COLO668 (cell line): Measurements from ENCODE around the gene USP54.
A peak's percentile ranks its signal among the peaks of the same experiment; 100 is the strongest.

ENCODE experiments used
- DNase-seq: peaks from one replicate; lab custom pipeline; 2025; ENCODE audit not compliant: unreplicated experiment; lab: John Stamatoyannopoulos, UW

USP54 gene

DNA sequence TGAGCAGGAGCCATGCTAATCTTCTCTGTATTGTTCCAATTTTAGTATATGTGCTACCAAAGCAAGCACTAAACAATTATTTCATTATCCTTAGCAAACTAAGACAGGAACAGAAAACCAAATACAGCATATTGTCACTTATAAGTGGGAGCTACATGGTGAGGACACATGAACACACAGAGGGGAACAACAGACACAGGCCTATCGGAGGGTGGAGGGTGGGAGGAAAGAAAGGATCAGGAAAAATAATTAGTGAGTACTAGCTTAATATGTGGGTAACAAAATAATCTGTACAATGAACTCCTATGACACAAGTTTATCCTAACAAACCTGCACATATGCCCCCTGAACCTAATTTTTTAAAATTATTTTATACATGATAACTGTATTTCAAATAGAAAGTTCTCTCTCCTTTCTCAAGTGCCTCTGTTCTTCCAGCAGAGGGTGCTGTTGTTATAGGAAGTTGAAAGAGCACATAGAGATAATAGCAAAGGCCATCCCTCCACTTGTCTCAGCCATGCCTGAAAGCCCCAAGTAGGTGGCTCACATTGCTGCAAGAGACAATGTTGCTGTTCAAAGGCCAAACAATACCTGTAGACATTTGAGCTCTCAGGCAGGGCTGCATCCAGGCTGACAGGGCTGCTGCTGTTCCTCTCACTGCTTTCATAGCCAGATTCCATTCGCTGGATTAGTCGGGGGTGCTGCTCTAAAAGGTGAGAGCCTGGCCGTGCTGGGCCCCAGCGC lies 61.9 kb downstream of the USP54 start:
- peak; percentile 25 for DNase-seq

DNA sequence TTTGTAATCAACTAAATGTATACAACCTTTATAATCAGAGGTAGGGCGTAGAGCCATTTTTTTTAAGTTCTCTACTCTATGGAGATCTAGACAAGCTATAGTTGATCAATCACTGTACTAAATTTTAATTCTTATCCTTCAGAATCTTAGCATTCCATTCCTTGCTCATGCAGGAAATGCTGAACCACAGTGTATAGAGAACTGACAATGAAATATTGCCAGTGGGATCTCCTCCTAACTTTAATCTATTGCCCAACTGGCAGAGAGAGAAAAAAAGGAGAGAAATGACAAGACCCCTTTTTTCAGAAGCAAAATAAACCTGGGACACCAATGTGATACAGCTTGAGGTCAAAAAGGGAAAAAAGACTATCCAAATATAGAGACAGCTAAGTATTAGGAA lies 68.9 kb downstream of the USP54 start:
- DNase-seq: no peak

DNA sequence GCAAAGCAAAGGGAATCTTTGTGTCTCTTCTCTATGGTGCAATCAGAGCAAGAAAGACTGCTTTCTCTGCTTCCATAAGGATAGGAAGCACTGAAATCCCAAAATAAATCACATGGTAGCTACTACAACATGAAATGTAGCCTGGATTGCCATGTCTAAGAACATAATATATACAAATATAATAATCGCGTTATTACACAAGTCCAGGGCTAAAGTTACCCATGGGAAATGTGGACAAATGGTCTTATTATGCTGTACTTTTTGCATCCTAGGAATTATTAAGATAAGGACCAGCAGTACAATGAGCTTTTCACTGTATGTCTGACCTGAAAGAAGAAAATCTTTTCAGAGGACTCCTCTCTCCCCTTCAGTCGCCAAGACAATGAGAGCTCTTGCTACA lies 71.8 kb downstream of the USP54 start:
- DNase-seq: no peak

DNA sequence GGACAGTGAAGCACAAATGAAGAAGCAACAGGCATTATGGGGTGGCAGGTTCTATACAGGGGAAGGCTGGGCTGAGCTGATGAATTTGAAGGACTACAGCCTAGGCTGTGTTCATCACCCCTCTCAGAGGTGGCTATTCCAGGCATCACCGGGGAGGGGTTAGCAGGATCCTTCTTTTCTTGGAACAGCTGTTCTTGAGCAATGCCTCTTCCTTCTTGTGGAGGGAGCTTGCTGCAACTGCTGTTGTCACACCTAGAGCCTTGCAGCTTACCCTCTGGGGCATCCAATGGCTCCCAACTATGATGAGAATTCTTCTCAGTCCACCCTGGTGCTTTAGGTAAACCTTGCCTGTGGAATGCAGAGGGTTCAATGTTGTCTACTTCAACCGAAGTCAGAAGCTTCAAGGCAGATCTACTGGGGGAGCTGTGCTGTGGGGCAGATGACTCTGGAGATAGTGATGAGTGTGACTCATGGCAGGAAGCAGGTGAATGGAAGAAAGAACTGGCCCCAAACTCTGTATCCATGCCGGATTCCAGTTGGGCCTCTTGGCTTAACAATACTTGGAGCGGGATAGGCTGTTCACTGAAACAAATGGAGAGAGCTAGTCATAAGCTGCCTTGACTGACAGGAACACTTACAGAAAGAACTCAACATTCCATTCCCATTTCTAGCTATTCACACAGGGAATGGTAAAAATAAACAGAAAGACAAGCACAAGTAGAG lies 73.8 kb downstream of the USP54 start:
- DNase-seq: no peak

DNA sequence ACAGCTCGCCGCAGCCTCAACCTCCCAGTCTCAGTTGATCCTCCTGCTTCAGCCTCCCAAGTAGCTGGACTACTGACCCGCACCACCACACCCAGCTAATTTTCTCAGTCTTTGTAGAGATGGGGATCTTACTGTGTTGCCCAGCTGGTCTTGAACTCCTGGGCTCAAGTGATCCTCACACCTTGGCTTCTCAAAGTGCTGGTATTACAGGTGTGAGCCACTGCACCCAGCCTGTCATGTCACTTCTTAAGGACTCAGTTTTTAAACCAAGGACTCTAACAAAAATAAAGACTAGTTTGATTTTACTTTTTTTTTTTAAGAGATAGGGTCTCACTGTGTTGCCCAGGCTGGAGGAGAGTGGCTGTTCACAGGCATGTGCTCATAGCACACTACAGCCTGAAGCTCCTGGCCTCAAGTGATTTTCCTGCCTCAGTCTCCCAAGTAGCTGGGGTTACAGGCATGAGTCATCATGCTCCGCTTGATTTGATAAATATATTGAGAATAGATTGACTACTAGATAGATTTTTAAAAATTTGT lies 78.9 kb downstream of the USP54 start:
- DNase-seq: no peak

DNA sequence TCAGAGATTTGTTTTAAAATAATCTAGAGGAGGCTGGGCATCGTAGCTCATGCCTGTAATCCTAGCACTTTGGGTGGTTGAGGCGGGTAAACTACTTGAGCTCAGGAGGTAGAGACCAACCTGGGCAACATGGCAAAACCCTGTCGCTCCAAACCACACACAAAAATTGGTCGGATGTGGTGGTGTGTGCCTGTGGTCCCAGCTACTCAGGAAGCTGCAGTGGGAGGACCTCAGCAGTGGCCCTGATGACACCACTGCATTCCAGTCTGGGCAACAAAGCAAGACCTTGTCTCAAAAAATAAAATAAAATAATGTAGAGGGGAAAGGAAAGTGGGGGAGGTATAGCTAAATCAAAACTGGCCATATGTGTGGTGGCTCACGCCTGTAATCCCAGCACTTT lies 81.4 kb downstream of the USP54 start:
- no peak for DNase-seq

DNA sequence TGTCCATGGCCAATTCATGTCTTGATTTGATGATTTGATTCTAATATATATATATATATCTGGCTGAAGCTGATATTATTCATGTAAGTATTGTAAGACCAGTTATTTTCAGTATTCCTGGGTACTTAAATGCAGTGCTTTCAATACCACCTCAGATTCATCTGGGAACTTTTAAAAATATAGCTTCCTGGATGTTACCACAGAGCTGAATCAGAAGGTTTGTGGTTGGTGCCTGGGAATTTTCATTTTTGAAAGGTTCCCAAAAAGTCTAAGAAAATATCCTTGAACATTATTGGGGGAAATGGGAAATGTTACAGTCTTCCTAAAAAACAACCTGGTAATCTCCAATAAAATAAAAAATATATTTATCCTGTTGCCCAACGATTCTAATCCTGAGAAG lies 84.7 kb downstream of the USP54 start:
- DNase-seq: no peak

DNA sequence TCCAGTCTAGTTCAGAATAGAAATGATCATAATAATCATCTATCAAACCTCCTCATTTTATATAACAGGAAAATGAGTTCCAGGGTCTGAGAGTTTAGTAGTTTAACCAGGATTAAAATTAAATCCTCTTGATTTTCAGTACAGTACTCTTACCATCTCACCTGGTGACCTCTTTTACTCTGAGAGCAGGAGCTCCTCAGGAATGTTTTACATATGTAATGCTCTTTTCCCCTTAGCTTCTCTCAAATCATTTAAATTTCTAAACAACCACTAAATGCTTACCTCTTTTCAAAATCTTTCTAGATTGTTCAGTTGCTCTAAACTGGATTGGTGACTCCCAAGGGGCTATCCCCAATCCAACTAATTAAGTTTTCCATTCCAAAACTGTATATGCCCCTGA lies 85.1 kb downstream of the USP54 start:
- no peak for DNase-seq

DNA sequence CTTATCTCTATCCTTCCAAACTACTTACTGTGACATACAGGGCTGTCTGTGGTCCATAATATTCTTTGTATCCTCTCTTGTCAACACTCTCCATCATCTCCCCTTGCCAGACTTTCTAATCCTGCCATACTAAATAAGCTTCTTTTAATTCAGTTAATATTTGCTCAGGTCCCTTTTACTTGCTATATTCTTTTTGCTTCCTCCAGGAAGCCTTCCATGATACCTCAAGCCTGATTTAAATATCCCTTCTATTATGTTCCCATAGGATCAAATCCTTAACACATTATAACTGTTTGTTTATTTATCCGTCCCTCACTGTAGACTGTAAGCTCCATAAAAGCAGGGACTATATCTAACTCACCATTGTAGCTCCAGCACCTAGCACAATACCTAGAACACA lies 88.1 kb downstream of the USP54 start:
- no peak for DNase-seq

DNA sequence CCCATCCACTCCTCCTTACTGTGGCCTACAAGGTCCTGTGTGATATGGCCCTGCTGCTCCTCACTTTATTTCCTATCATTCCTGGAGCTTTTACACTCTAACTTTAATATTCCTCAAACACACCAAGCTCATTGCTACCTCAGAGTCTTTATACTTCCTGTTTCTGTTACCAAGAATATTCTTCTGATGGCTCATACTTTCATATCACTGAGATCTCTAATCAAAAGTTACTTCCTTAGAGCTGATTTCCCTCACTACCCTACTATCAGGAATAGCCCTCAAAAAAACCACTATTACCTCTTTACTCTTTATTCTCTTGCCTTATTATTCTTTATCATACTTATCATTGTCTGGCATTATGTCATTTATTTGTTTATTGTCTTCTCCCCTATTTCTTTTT lies 89.5 kb downstream of the USP54 start:
- no peak for DNase-seq

DNA sequence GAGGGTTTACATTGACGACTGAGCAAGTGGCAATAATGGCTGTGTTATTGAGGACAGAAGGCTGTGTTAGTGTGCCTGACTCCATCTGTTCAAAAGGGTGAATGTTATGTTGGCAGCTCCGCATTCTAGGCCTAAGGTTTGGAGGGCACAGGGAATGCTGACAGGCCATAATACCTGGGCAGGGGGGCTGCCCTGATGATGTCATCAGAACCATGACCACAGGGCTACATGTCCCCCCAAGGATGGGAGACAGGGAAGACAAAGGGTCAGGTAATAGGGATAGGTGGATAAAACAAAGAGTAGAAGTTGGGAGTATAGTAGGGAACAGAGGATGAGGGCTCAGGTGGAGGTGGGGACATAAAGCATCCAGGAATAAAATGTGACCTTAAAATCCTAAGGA lies 93.5 kb downstream of the USP54 start:
- DNase-seq: no peak

DNA sequence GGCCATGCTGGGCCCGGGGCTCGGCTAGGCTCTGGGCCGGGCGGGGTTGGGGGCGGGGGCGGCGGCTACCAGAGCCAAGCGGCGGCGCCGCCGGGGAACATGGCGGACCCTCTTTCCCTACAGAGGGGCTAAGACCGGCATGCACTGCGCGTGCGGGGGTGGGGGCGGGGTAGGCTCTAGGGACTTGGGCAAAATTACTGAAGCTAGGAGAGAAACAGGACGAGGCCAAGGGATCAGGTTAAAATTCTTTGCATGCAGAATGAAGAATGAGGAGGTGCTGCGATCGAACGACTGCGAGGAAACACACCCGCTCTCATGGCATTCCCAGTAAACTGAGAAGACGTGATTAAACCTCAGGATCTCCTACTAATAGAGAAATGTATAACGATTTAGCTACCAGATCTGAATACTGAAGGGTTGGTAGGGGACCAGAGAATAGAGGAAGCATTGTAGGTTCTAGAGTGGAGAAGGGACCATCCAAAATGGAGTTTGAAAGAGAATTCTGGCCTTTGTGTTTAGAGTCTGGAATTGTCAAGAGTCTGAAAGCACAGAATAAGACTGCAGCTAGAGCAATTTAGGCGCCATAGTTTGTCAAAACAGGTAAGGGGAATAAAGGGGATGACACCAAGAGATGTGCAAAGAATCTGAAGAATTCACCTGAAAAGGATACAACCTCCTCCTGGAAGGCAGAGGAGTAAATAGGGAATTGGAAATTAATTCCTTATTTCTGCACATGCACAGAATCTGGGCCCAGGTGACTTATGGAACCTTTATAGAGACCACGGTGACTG lies 95.1 kb downstream of the USP54 start, which contains the start of gene PPP3CB:
TSS of gene PPP3CB (minus strand) at position 141 of the 791 bp plus-strand sequence. CDS start at position 6, 135 bp downstream.
- DNase-seq: peak; percentile 89

DNA sequence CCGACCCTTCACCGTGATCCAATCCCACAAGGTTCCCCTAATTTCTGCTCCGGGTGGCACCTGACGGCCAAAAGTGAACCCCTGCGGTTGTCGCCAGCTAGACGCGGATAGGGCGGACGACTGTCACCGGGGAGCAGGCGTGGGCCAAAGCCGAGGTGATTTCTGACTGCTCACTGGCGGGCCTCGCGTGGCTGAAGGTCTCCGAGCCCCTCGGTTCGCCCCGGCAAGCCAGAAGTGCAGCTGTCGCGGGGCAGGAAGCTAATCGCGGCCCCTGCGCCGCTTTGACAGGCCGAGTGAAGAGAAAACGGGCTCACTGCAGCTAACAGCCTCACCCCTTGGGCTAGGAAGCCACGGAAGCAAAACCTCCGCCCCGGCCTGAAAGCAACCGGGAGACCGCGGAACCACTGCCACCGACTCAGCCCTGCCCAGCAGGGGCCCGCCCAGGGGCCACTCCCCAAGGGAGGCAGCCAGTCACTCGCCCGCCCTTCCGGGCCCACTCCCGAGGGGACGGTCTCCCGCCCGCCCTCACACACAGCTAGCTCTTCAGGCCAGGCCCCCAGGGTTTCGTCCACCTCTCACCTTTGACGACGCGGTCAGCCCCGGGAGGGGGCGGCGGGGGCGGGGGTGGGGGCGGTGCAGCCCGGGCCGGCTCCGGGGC lies 95.8 kb downstream of the USP54 start:
- peak; percentile 85 for DNase-seq

DNA sequence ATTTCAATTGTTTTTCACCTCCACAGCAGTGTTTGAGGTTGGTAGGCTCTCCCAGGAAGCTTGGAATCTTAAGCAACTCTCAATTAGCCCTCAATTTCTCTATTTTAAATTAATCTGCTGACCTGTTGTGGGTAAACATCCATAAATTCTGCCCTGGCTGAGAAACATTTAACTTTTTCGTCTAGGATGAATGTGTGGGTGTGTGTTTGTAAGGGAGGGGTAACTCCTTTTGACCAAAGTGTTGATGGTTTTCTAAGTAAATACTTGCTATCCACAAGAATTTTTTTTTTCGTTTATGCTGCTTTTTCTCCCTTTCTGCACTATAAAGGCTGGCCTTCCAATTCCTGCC lies 96.3 kb downstream of the USP54 start:
- DNase-seq: no peak

DNA sequence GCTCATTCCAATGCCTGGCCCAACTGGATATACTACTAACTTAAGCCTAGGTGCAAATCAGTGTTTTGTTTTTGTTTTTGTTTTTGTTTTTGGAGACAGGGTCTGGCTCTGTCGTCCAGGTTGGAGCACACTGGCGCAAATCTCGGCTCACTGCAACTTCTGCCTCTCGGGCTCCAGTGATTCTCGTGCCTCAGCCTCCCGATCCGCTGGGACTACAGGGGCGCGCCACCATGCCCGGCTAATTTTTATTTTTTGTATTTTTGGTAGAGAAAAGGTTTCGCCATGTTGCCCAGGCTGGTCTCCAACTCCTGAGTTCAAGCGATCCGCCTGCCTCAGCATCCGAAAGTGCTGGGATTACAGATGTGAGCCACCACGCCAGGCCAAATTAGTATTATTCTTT lies 96.9 kb downstream of the USP54 start:
- no peak for DNase-seq

DNA sequence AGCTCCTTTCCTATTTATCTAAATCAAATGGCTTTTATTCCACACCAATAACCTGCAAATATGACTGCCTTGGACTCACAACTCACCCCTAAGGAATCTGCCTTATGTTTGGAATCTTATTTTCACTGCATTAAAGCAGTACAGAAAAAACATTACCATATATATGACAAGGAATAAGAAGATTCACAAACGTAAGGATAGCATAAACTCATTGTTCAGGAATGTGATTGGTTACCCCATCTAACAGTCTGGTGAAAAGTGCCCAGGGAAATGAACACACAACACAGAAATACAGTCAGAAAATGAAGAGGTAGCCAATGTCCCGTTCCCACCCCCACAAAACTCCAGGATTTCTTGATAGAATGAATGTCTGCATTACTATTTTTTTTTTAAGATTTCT lies 97.4 kb downstream of the USP54 start:
- no peak for DNase-seq

DNA sequence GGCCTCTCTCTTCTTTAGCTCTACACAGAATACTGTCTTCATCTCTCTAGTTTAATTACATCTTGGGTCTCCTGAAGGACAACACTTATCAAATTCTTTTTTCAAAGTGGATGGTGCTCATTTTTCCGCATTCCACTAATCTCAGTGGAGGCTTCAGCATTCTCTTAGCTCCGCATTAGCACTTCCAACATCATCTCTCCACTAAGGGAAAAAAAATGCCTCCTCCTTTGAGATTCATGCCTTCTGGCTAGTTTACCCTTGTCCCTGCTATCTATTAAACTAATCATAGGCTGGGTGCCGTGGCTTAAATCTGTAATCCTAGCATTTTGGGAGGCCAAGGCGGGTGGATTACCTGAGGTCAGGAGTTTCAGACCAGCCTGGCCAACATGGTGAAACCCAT lies 104.5 kb downstream of the USP54 start:
- DNase-seq: no peak

DNA sequence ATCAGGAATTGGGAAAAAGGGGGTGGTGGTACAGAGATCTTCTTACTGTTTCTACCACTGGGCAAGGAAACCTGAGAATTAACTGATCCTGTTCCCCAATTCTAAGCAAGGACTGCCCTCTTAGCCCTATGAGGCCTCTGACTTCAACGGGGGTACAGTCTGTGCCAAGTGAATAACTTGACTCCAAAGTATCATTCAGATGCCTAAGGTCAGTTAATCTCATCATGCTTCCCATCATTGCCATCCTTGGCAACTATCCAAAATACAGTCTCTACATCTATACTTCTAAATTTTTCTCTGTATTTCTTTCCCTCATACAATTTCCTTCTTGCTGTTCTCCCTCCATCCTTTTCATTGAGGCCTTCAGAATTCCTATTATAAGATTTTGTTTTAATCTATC lies 105.8 kb downstream of the USP54 start:
- DNase-seq: no peak

DNA sequence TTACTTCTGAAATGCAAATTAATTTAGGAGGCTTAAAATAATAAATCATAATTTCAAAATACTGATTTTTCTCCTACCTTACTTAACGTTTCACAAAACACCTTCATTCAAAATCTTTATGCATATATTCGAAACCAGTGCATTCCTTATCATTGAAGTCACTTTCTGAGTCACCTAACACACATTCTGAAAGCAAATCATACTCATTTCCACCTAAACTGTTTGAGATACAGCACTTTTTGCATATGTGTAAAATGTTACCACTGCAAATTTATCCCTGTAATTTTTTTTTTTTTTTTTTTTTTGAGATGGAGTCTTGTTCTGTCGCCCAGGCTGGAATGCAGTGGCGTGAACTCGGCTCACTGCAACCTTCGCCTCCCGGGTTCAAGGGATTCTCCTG lies 111.0 kb downstream of the USP54 start:
- DNase-seq: no peak

DNA sequence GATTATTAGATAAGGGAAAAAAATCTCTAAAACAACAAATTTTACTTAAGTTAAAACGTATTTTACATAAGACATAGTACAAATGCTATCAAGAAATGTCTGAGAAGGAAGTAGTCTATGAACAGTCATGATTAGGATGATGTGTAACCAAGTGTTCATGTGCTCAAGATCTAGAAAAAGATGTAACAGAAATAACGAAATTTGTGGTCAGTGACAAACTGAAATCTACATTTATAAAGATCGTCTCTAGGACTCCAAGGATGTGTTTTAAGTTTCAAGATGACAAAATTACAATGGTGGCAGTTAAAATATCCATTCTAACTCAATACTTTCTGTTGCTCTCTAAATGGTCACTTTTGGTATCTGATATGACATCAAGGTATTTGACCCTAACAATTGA lies 112.5 kb downstream of the USP54 start:
- no peak for DNase-seq

DNA sequence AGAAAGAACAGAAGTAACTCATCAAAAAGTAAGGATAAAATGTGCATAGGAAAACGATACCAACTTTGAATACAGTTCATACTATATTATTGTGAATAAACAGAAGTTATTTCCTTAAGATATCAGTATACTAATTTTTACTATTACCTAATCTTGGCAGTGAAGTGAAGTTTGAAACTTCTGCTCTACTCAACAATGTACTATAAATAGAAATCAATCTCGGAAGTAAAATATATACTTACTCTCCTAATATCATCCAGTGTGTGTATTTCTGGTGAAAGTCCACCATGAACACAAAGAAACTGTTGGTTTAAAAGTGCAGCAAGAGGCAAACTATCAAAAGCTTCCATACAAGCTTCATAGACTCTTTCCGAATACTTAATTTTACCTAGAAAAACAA lies 119.9 kb downstream of the USP54 start:
- no peak for DNase-seq
